ENCODE data around the gene BDH1.
"Not testable (repeated sequence)": the region's sequence is repeated elsewhere in the genome, so short reads cannot be mapped to it uniquely, and the experiment has no call there.

Gene BDH1

DNA sequence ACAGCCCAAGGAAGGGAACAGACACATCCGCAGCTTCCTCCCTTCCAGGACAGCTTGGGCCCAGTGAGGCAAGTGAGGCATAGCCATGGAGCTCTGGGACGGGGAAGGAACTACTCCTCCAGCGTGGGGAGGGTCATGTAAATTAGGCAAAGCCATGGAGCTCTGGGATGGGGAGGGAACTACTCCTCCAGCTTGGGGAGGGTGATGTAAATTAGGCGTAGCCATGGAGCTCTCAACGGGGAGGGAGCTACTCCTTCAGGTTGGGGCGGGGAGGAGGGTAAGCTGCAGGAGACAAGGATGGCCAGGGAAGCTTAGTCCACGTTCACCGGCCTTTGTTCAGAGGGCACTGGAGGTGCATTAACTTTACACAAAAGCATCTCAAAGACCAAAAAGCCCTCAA, 21.1 kb upstream of the BDH1 start:
- Histone ChIP-seq H3K4me1 (ENCODE audit: control insufficient read depth, insufficient read depth, low read length) (no peaks in the 10 kb centered on the region), H3K27me3 (ENCODE audit: control insufficient read depth, insufficient read depth, low read length) (peaks cover 34% of the 10 kb centered on the region), H3K4me2 (ENCODE audit: low read length) (no peak overlapping the region), H3K36me3 (ENCODE audit: insufficient read depth, low read length) (no peaks in the 10 kb centered on the region), H3K9me3 (replicated peaks; ENCODE audit: low read length) (no peaks in the 10 kb centered on the region), H3K9ac (ENCODE audit: low read depth, low read length) (no peak overlapping the region), H3K4me3 (ENCODE audit: low read length) (no peak overlapping the region)

DNA sequence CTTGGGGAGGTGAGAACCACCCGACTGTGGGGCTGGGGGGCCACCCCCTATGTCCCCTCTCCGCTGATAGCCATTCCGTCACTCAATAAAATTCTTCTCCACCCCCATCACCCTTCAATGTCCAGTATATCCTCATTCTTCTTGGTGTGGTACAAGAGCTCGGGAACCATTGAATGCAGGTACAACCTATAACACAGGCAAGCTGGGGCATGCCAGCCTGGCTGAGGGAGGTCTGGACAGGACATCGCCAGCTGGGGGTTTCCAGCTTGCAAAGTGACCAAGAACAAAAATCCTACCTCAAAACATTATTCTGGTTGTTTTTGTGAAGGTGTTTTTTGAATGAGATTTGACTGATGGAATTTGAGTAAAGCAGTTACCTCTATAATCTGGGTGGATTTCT, 19.6 kb upstream of the BDH1 start:
- no peaks in the 10 kb centered on the region for H3K9me3 ChIP-seq (replicated peaks; ENCODE audit: low read length)

DNA sequence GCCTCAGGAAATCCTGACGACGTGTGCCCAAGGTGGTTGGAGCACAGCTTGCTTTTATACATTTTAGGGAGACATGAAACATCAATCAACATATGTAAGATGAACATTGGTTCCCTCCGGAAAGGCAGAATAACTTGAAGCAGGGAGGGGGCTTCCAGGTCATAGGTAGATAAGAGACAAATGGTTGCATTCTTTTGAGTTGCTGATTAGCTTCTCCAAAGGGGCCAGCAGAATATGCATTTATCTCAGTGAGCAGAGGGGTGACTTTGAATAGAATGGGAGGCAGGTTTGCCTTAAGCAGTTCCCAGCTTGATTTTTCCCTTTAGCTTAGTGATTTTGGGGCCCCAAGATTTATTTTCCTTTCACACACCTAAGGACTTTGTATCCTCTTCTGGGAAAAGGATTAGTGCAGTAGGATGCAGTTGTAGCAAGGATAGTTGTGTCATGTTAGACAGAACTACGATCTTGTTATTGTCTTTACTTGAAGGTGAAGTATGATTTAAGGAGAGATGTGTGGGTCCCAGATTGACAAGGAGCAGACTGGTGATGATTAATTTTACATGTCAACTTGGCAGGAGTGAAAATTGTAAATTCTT, 18.7 kb upstream of the BDH1 start:
- H3K36me3 ChIP-seq (ENCODE audit: insufficient read depth, low read length); H3K9ac ChIP-seq (ENCODE audit: low read depth, low read length); H3K4me3 ChIP-seq (ENCODE audit: low read length); H3K4me1 ChIP-seq (ENCODE audit: control insufficient read depth, insufficient read depth, low read length); H3K9me3 ChIP-seq (replicated peaks; ENCODE audit: low read length); H3K4me2 ChIP-seq (ENCODE audit: low read length): not testable (repeated sequence)
- peaks cover 34% of the 10 kb centered on the region for H3K27me3 ChIP-seq (ENCODE audit: control insufficient read depth, insufficient read depth, low read length)

More for the DNA sequence above, 19.6 kb upstream of the BDH1 start:
- no peaks in the 10 kb centered on the region for H3K36me3 ChIP-seq (ENCODE audit: insufficient read depth, low read length)
- no peak overlapping the region for H3K4me3 ChIP-seq (ENCODE audit: low read length)
- no peaks in the 10 kb centered on the region for H3K4me1 ChIP-seq (ENCODE audit: control insufficient read depth, insufficient read depth, low read length)
- H3K9ac ChIP-seq (ENCODE audit: low read depth, low read length) = no peak overlapping the region
- H3K4me2 ChIP-seq (ENCODE audit: low read length) = no peak overlapping the region
- peaks cover 34% of the 10 kb centered on the region for H3K27me3 ChIP-seq (ENCODE audit: control insufficient read depth, insufficient read depth, low read length)

DNA sequence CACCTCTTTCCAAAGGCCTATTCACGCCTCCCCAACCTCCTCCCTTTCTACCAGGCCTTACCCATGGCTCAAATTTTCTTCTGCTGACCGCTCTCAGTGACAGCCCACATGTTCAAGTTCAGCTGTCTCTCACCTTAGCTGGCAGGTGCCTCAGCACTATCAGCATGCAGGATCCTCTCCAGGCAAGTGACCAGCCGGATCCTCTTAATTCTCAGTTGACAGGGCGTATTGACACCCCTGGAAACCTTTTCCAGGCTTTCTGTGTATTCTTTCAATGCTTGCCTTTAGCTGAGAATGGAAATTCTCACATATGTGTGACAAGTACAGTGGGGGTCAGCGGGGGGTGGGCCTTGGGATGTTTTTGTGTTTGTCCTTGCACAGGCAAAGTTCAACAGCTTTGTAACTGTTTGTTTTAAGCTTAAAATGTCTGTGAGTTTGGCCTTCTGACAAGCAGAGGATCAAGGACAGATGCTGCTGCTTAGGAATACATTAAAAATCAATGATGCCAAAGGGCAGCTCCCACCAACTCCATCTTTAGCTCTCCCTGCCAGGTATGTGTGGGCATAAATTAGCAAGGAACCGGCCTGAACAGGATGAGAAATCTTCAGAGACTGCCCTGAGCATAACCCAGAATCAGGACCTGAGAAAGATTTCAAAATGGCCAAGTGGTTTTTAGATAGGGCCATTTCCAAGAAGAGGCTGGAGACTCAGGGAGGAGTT, 17.4 kb upstream of the BDH1 start:
- no peaks in the 10 kb centered on the region for H3K36me3 ChIP-seq (ENCODE audit: insufficient read depth, low read length)
- peaks cover 44% of the 10 kb centered on the region for H3K27me3 ChIP-seq (ENCODE audit: control insufficient read depth, insufficient read depth, low read length)
- no peak overlapping the region for H3K4me3 ChIP-seq (ENCODE audit: low read length)
- H3K4me1 ChIP-seq (ENCODE audit: control insufficient read depth, insufficient read depth, low read length) = no peaks in the 10 kb centered on the region
- H3K4me2 ChIP-seq (ENCODE audit: low read length) = no peak overlapping the region
- no peaks in the 10 kb centered on the region for H3K9me3 ChIP-seq (replicated peaks; ENCODE audit: low read length)
- H3K9ac ChIP-seq (ENCODE audit: low read depth, low read length) = no peak overlapping the region

DNA sequence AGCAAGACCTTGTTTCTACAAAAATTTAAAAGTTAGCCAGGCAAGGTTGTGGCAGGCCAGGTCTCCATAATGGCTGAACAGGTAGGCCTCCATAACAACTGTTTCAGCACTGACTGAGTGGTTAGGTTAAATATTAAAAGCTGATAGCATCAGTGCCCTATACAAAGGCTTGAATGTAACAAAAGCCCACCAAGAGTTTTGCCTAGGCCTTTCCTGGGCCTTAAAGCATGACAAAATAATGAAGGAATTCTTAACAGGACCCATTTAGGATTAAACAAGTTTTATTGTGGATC, 16.1 kb upstream of the BDH1 start:
- not testable (repeated sequence) for H3K9me3 ChIP-seq (replicated peaks; ENCODE audit: low read length); H3K4me1 ChIP-seq (ENCODE audit: control insufficient read depth, insufficient read depth, low read length); H3K4me2 ChIP-seq (ENCODE audit: low read length); H3K4me3 ChIP-seq (ENCODE audit: low read length); H3K9ac ChIP-seq (ENCODE audit: low read depth, low read length); H3K36me3 ChIP-seq (ENCODE audit: insufficient read depth, low read length)
- peaks cover 57% of the 10 kb centered on the region for H3K27me3 ChIP-seq (ENCODE audit: control insufficient read depth, insufficient read depth, low read length)

DNA sequence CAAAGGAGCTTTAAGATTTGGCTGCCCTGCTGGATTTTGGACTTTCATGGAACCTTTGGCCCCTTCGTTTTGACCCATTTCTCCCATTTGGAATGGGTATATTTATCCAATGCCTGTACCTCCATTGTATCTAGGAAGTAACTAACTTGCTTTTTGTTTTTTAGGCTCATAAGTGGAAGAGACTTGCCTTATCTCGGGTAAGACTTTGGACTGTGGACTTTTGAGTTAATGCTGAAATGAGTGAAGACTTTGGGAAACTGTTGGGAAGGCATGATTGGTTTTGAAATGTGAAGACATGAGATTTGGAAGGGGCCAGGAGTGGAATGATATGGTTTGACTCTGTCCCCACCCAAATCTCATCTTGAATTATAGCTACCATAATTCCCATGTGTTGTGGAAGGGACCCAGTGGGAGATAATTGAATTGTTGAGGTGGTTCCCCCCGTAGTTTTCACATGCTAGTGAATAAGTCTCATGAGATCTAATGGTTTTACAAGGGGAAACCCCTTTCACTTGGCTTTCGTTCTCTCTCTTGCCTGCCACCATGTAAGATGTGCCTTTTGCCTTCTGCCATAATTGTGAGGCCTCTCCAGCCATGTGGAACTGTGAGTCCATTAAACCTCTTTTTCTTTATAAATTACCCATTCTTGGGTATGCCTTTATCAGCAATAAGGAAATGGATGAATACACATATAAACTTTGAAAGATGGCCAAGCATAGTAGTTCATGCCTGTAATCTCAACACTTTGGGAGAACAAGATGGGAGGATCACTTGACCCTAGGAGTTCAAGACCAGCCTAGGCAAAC, 15.5 kb upstream of the BDH1 start:
- not testable (repeated sequence) for H3K4me1 ChIP-seq (ENCODE audit: control insufficient read depth, insufficient read depth, low read length); H3K9me3 ChIP-seq (replicated peaks; ENCODE audit: low read length); H3K4me2 ChIP-seq (ENCODE audit: low read length); H3K4me3 ChIP-seq (ENCODE audit: low read length); H3K9ac ChIP-seq (ENCODE audit: low read depth, low read length); H3K36me3 ChIP-seq (ENCODE audit: insufficient read depth, low read length)
- peaks cover 55% of the 10 kb centered on the region for H3K27me3 ChIP-seq (ENCODE audit: control insufficient read depth, insufficient read depth, low read length)

DNA sequence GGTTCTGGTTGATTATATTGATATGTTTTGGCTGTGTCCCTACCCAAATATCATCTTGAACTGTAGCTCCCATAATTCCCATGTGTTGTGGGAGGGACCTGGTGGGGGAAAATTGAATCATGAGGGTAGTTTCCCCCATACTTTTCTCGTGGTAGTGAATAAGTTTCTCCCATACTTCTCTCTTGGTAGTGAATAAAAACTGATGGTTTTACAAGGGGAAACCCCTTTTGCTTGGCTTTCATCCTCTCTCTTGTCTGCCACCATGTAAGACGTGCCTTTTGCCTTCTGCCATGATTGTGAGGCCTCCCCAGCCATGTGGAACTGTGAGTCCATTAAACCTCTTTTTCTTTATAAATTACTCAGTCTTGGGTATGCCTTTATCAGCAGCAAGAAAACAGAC, 13.7 kb upstream of the BDH1 start:
- not testable (repeated sequence) for H3K9me3 ChIP-seq (replicated peaks; ENCODE audit: low read length); H3K4me1 ChIP-seq (ENCODE audit: control insufficient read depth, insufficient read depth, low read length); H3K4me2 ChIP-seq (ENCODE audit: low read length); H3K36me3 ChIP-seq (ENCODE audit: insufficient read depth, low read length); H3K9ac ChIP-seq (ENCODE audit: low read depth, low read length); H3K4me3 ChIP-seq (ENCODE audit: low read length)
- H3K27me3 ChIP-seq (ENCODE audit: control insufficient read depth, insufficient read depth, low read length) = peaks cover 41% of the 10 kb centered on the region

DNA sequence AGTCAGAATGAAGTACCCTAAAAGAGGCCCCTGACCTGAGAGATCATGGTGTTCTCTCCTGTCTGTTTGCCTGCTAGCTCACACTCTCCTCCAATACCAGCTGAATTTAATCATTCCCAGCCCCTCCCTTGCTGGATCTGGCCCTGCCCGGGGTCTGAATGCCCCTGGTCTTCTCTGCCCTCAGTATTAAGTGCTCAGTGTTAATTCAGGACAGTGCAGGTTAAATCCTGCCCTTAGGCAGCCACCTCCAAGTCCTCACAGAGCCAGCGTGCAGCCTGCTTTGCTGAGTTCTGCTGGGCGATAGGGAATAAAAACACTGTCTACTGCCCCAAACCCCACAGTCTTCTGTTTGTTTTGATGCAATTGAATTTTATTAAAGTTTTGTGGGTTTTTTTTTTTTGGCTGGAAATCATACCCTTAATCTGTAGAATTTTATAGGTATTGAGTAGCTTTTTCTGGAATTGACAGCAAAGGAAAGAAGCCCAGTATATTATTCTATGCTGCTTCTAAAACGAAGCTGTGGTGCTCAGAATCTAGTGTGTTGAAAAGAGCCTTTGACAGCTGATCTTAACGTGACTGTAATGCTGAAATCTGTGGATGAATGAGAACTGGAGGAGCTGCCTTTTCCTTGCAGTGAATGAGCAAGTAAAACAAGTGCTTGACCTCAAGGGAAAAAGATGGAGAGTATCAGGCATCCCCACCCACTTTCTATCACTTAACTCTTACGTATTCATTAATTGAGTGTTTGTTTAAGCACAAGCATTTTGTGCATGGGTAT, 12.3 kb upstream of the BDH1 start:
- Histone ChIP-seq H3K4me2 (ENCODE audit: low read length) (no peak overlapping the region), H3K9ac (ENCODE audit: low read depth, low read length) (no peak overlapping the region), H3K4me3 (ENCODE audit: low read length) (no peak overlapping the region), H3K4me1 (ENCODE audit: control insufficient read depth, insufficient read depth, low read length) (no peaks in the 10 kb centered on the region), H3K9me3 (replicated peaks; ENCODE audit: low read length) (no peaks in the 10 kb centered on the region), H3K36me3 (ENCODE audit: insufficient read depth, low read length) (no peaks in the 10 kb centered on the region), H3K27me3 (ENCODE audit: control insufficient read depth, insufficient read depth, low read length) (peaks cover 28% of the 10 kb centered on the region)

DNA sequence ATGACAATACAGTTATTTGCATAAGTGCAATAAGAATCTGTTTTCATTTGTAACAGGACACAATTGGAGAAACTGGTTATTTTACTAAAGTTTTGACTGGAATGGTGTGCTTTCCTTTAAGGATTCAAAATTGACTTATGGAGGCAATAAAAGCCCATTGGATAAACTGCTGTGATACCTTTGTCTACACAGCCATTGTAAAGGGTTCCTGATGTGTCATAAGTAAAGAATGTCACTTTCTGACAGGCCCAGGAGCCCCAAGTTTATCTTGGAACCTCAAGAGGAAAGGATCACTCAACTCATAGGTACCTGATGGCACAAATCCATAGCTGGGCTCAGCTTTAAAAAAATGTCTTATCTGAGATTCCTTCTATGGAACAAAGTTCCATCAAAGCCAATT, 10.4 kb upstream of the BDH1 start:
- not testable (repeated sequence) for H3K9ac ChIP-seq (ENCODE audit: low read depth, low read length); H3K4me1 ChIP-seq (ENCODE audit: control insufficient read depth, insufficient read depth, low read length); H3K36me3 ChIP-seq (ENCODE audit: insufficient read depth, low read length); H3K4me3 ChIP-seq (ENCODE audit: low read length); H3K4me2 ChIP-seq (ENCODE audit: low read length); H3K9me3 ChIP-seq (replicated peaks; ENCODE audit: low read length)
- peaks cover 34% of the 10 kb centered on the region for H3K27me3 ChIP-seq (ENCODE audit: control insufficient read depth, insufficient read depth, low read length)

DNA sequence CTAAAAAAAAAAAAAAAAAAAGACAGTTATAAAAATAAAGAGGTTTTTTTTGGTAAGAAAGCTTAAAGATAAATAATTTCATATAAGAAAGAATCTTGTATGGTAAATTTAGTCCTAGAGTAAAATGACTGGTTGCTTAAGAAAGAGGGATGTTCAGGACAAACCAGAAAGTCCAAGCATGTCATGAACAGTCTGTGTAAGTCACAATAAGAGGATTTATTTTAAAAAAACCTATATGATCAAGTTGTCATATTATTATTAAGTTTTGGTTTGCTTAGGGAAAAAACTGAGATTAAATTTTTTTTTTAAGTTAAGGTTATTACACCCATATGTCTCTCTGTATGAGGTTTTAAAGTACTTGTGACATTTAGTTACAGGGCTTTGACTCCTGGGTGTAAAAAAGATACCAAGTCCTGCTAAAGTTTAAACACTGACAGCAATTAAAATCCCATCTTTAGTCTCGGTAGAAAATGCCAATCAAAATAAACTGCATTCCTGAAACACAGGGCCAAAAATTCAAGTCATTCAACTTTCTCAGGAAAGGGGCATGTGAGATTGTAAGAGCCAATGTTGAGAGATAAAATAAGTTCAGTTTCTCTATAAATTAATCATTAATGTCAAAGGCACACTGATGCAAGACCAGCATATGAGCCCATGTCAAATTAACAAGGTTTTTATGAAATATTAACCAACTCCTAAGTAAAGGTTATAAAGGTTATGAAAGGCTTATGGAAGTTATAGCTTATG, 8.5 kb upstream of the BDH1 start:
- no peak overlapping the region for H3K4me2 ChIP-seq (ENCODE audit: low read length)
- no peak overlapping the region for H3K4me3 ChIP-seq (ENCODE audit: low read length)
- H3K36me3 ChIP-seq (ENCODE audit: insufficient read depth, low read length) = no peaks in the 10 kb centered on the region
- no peak overlapping the region for H3K9ac ChIP-seq (ENCODE audit: low read depth, low read length)
- no peaks in the 10 kb centered on the region for H3K9me3 ChIP-seq (replicated peaks; ENCODE audit: low read length)
- no peaks in the 10 kb centered on the region for H3K4me1 ChIP-seq (ENCODE audit: control insufficient read depth, insufficient read depth, low read length)
- H3K27me3 ChIP-seq (ENCODE audit: control insufficient read depth, insufficient read depth, low read length) = peaks cover 49% of the 10 kb centered on the region
